ENCODE data around the gene CDH13.

- TF ChIP-seq POLR2A (IDR thresholded peaks at IDR 0.05), result no peak
- no peak for TF ChIP-seq CTCF (IDR thresholded peaks at IDR 0.05)
Observed at GRCh38 chr16:82867485-82867884, 240.7 kb downstream of the CDH13 start.

Data from thyroid gland (tissue), 4 donors.